GM12875 (cell line): ENCODE data around the gene JUND.

ENCODE experiments used
- H3K4me3 ChIP-seq: one replicate; pipeline ENCODE4 v1.5.1; 2011; ENCODE audit warnings: low read depth, low read length, control low read depth
- CTCF ChIP-seq: IDR thresholded peaks from 2 replicates; pipeline ENCODE4 v1.5.1; 2011; ENCODE audit warnings: low read depth, mild to moderate bottlenecking, control low read depth, inconsistent platforms, low read length, moderate library complexity, borderline replicate concordance; ENCODE audit not compliant: insufficient read depth

Gene JUND

GRCh38 chr19:18312092-18312534 lies 30.7 kb upstream of the JUND start:
- H3K4me3 ChIP-seq, result no peak overlapping the region
- no peak for TF ChIP-seq CTCF

GRCh38 chr19:18311502-18312091 lies 30.2 kb upstream of the JUND start:
- TF ChIP-seq CTCF, result no peak
- H3K4me3 ChIP-seq, result no peak overlapping the region

- H3K4me3 ChIP-seq, result no peak overlapping the region
- TF ChIP-seq CTCF, result no peak
These were observed 29.5 kb upstream of the JUND start for GRCh38 chr19:18310966-18311365.

GRCh38 chr19:18310118-18310909 lies 28.9 kb upstream of the JUND start:
- no peak overlapping the region for H3K4me3 ChIP-seq
- no peak for TF ChIP-seq CTCF

- no peak overlapping the region for H3K4me3 ChIP-seq
- no peak for TF ChIP-seq CTCF
These were observed 28.2 kb upstream of the JUND start for GRCh38 chr19:18309525-18310064.

- TF ChIP-seq CTCF, result no peak
- no peak overlapping the region for H3K4me3 ChIP-seq
These were observed 27.5 kb upstream of the JUND start for GRCh38 chr19:18308948-18309325.
